ENCODE measurements around the gene PKD2L2.
"Not testable (repeated sequence)": the region's sequence is repeated elsewhere in the genome, so short reads cannot be mapped to it uniquely, and the experiment has no call there.

Gene PKD2L2

DNA sequence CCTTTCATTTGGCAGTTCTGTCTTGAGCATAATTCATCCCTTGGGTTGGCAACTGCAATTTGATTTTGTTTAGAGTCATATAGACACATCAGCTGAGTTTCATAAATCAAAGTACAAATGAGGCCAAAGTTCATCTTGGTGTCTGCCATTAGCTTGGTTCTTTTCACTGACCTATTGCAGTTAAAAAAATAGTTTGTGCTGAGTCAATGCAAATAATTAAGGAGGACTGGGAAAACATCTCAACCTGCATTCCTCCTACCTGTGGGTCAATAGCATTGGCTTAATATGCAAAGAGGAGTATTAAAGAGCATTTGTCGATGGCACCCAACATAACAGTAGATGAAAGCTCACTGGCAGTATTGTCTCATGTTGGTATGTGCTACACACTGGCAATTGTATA is 1.6 kb downstream of the PKD2L2 start:
- DNase-seq: no peak

DNA sequence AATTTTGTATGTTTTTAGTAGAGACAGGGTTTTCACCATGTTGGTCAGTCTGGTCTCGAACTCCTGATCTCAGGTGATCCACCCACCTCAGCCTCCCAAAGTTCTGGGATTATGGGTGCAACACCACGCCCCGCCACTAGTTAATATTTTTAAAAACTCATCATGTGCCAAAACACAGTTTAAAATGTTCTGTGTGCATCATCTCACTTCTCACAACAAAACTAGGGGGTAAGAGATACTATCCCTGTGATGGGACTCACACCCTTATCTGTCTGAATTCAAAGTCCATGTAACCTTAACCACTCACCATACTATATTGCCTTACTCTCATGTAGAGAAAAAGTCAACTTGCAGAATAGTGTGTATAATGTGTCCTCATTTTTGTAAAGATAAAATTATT is 2.6 kb downstream of the PKD2L2 start:
- DNase-seq: no peak

DNA sequence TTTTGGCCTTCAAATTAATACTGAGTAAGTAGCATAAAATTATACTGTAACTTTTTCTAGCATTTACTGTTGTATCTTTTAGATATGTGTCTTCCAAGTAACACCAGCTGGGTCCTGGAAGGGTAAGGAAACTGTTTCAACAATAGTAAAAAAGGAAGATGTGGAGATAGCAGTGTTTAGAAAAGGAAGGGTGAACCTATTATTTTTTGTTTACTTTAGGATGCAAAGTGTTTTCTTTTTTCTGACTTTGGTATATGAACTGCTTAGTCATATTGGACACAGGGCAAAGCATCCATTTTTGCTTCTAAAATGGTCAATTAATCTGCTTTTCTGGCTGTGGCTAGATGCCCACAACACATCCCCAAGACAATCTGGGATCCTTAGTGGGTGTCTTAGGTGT is 5.3 kb downstream of the PKD2L2 start:
- DNase-seq: no peak

DNA sequence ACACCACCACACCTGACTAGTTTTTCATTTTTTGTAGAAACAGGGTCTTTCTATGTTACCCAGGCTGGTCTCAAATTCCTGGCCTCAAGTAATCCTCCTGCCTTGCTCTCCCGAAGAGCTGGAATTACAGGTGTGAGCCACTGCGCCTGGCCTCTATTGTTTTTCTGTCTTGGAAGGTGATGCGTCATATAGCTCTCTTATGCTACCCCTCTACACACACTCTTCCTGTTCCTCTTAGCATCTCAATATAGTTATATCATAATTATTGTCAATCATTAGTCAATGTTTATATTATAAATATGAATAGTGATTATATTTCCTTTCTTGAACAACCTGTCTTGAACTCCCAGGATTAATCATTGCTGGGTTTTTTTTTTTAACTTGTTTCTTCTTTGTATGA is 7.3 kb downstream of the PKD2L2 start:
- no peak for DNase-seq

DNA sequence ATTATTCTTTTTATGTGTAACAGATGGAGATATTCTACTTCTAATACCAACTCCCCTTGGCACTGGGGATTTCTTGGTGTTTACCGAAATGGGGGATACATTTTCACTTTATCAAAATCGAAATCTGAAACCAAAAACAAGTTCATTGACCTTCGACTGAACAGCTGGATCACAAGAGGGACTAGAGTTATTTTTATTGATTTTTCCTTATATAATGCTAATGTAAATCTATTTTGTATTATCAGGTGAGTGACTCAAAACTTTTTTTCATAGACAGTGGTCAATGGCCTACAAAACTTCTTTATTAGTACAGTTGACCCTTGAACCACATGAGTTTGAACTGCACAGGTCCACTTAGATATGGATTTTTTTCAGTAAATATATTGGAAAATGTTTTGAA is 10.2 kb downstream of the PKD2L2 start:
- DNase-seq: no peak

DNA sequence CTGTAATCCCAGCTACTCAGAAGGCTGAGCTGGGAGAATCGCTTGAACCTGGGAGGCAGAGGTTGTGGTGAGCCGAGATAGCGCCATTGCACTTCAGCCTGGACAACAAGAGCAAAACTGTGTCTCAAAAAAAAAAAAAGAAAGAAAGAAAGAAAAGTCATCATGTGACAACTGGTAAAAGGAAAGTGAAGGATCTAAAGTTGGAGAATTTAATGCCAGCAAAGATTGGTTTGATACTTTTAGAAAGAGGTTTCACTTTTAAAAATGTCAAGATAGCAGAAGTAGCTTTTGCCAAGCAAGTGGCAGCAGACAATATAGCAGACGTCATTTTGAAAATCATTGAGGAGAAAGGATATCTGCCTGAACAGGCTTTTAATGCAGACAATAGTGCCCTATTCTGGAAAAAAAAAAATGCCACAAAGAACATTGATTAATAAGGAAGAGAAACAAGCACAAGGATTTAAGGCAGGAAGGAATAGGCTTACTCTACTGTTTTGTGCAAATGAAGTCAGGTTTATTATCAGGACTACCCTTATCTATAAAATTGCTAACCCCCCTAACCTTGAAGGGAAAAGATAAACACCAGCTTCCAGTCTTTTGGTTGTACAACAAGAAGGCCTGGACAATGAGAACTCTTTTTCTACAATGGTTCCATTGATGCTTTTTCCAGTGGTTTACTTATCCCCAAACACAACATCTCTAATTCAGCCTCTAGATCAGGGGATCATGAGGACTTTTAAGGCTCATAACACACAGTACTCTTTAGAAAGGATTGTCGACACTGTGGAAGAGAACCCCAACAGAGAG is 12.0 kb downstream of the PKD2L2 start:
- DNase-seq: no peak

DNA sequence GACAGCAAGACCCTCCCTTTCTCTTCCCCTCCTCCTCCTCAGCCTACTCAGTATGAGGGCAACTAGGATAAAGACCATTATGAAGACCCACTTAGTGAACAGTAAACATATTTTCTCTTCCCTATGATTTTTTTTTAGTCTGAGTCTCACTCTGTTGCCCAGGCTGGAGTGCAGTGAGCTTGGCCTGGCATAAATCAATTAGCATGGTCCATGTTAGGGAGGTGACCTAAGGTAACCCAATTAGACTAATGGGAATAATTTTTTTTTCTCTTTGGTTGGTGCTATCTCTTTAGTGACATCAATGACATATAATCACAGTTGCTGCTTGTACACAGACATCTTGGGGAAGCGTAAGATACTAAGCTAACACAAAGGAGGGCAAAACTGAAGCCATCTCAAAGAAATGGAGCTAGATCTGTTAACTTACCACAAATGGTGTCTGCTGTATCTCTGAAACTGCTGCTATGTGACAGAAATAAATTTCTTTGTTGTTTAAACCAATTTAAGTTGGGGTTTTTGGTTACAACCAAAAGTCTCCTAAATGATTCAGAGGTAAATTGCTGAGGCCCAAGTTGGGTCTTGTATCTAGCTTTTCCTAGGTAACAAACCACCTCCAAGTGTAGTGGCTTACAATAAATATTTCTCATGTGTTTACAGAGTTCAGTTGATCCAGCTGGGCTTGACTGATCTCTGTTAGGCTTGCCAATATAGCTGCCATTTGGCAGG is 13.3 kb downstream of the PKD2L2 start:
- DNase-seq: no peak

DNA sequence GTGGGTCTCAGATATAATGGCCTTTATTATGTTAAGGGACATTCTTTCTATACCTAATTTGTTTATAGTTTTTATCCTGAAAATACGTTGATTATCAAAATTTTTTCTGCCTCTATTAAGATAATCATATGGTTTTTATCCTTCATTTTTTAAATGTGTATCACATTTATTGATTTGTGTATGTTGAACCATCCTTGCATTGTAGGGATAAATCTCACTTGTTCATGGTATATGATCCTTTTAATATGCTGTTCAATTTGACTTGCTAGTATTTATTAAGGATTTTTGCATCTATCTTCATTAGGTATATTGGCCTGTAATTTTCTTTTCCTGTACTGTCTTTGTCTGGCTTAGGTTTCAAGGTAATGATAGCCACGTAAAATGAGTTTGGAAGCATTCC is 25.5 kb downstream of the PKD2L2 start:
- DNase-seq: no peak

DNA sequence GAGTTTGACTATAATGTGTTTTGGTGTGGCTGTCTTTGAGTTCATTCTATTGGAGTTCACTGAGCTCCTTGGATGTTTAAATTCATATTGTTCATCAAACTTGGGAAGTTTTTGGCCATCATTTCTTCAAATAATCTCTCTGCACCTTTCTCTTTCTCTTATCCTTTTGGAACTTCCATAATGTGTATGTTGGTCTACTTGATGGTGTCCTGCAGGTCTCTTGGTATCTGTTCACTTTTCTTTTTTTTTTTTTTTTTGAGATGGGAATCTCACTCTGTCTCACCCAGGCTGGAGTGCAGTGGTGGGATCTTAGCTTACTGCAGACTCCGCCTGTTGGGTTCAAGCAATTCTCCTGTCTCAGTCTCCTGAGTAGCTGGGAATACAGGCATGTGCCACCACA is 27.7 kb downstream of the PKD2L2 start:
- no peak for DNase-seq

DNA sequence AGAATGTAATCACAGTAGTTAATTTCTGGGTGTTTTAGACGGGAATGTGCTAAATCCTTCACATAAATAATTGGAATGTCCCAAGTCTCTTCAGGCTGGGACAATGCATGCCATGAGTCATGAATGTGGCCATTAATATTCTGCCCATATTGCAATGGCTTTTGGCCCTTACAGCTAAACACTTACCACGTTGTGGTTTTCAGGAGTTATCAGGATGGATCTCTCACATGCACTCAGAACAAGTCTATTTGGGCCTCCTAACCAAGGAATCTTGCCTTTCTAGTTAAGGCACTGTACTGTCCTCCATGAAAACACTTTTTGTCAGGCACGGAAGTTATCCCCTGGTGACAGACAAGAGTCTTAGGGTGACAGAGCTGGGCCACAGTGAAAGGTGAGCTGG is 32.7 kb downstream of the PKD2L2 start:
- no peak for DNase-seq

DNA sequence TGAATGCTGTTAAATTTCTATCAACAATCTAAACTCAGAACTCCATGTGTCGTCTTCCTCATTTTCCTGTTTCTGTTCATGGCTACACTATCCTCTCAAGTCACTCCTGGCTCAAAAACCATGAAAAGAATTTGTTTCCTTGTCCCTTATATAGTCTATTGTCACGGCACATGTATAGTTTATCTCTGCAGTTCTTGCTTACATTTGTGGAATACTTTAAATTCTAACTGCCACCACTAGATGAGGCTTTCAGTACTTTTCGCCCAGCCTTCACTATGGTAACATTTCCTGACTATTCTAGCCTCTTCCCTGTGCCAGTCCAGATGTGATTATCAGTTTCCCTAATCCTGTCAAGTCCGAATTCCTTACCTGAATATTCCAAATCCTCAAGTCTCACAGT is 34.6 kb downstream of the PKD2L2 start:
- no peak for DNase-seq

DNA sequence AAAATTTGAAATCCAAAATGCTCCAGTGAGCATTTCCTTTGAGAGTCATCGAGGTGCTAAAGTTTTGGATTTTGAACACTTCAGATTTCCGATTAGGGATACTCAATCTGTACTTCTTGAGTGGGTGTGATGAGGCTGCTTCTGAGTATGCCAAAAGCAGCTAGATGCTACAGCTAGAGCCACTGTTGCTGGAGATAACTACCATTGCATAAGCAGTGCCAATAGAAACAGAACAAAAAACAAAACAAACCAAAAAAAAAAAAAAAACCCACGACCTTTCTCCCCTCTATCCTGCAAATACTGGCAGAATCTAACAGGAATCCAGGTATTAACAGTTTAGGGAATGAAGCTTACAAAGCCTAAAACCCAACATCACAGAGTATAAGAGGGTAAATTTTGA is 43.5 kb downstream of the PKD2L2 start:
- no peak for DNase-seq

DNA sequence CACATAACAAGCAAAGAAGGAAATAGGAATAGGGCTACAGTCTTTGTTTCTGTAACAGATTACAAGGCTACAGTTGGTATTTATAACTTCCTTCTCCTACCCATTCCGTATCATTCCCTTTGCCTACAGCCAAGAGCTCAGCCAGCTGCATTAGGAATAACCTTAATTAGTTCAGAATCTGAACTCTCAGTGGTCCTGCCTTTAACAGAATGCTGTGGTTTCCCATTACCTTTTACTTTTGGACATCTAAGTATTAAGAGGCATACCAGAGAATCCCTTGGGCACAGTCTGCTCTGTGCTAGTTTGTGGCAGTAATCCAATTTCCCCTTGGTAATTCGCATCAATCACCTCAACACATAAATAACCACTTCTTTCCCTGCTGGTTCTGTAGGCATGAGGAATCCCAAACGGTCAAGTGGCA is 44.2 kb downstream of the PKD2L2 start:
- DNase-seq: no peak

DNA sequence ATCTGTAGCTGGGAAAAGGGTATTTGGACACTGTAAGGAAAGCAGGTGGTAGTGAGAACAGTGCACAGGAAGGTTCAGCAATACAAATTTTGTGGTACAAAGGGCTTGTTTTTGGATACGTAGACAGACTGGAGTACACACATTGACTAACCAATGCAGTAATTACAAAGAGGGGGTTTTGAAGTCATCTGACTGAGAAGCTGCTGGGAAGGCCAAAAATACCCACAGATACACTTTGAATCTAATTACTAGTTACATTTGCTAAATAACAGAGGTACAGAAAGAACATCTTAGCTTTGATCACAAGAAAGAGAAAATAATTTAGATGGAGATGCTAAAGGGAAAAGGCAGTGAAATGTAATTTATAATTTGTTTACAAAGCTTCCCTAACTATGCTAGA is 45.9 kb downstream of the PKD2L2 start:
- no peak for DNase-seq

DNA sequence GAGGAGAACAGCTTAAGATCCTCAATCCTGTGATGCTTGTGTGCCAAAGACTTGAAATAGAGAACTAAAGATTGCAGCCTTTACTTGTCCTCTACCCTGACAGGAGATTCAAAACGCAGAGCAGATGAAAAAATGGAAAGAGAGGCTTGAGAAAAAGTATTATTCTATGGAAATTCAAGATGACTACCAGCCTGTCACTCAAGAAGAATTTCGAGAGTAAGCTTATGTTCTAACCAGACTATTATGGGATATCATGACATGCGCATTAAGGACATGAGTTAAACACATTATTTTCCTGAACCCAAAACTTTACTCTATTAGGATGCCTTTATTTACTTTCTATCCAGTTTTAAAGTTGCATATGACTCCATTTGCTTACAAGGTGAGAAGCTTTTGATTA is 46.4 kb downstream of the PKD2L2 start:
- DNase-seq: no peak

DNA sequence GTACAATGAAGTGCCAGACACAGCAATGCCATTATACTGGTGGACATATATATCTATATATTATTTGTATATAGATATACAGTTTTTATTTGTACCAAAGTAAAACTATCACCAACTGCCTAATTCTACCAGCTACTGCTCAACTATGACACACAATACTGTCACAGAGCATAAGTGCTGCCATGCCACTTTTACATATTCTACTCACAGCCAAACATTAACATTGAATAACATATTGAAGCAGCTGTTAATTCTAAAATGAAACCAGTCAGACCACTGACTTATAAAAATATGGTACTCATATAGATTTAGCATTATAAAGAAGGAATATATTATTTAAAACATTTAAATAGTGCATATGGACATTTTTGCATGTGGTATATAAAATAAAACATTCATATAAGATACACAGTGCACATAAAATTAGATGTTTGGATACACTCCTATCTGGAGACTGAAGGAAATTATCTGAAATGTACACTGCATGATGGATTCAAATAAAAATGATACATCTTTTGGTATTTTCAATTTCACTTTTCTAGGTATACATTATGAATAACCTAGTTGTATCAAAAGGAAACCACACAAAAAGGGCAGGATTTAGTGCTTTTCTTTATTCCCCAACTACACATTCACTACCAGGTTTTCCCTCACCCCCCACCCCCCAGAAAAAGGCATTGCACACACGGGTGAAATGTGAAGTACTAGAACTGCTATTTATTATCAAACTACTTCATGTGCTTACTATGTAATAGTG is 48.9 kb downstream of the PKD2L2 start:
- no peak for DNase-seq

DNA sequence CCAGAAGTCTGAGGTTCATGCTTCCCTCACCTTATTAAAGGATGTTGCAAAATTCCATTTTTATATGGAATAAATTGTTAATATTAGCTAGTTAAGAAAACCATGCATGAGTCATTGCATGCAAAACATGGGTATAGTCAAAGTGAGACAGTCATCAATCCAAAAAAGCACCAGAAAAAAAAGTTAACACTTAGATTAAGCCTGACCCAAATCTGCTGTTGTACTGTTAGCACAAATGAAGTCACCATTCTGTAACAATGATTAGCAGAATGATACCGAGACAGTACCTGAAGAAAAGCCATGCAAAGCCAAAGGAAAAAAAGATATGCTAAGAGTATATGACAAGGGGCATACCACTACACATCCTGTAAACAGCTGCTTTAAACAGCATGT is 49.5 kb downstream of the PKD2L2 start:
- no peak for DNase-seq

DNA sequence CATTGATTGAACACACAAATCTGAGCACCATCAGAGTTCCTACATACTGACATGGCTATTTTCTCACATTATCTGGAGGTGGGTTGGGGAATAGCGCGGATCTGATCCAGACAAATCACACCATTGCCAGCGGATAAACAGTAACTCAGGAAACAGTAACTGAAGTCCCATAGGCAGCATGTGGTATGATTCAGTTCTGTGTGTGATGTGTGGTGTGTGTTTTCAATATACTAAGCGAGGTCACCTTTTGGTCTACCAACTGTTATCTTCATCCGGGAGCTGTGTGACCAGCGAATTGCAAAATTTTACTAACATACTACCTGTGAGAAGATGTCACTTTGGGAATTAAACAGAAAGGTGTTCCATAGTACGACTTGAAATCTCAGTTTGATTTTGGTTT is 50.1 kb downstream of the PKD2L2 start:
- DNase-seq: no peak

DNA sequence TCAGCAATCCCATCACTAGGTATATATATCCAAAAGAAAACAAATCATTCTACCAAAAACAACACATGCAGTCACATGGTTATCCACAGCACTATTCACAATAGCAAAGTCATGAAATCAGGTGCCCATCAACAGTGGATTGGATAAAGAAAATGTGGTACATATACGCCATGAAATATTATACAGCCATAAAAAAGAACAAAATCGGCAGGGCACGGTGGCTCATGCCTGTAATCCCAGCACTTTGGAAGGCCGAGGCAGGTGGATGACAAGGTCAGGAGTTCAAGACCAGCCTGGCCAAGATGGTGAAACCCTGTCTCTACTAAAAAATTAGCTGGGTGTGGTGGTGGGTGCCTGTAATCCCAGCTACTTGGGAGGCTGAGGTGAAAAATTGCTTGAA is 55.0 kb downstream of the PKD2L2 start:
- DNase-seq: not testable (repeated sequence)

DNA sequence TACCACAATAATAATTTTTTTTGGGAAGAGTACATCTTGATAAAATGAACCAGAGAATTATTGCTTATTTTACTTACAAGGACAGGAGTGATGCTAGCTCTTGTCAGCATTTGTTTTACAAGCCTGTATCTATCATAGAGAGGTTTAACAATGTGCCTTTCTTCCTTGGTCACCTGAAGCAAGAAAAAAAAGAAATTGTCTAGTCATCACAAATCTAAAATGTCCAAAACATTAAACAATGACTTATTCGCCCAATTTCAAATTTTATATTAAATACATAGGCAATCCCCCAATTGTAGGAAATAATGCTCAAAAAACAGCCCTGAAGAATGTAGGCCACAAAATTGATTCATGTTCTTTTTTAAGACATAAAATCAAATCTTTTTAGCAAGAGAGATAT is 56.6 kb downstream of the PKD2L2 start:
- no peak for DNase-seq

DNA sequence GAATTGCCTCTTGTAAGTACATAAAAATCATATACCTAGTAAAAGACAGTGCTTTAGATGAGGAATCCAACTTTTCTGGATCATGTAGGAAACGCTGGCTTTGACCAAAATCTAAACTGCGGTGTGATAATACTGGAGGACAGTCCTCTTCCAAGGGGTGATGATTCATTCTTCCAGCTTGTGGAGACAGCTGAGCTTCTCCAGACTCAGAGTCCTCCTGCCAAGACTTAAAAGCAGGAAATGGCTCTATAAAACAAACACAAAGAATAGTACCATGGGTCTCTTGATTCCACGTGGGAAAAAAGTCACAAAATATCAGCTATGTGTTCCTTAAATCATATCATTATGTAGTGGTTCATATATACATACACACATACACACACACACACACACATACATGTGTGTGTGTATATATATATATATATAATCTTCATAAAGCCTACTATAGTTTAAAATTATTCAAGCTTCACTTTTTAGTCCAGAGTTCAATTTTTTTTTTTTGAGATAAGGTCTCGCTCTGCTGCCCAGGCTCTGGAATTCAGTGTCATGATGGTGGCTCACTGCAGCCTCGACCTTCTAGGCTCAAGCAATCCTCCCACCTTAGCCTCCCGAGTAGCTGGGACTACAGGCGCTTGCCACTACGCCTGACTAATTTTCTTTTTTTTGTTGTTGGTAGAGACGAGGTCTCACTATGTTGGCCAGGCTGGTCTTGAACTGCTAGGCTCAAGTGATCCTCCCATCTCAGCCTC is 65.0 kb downstream of the PKD2L2 start:
- no peak for DNase-seq

DNA sequence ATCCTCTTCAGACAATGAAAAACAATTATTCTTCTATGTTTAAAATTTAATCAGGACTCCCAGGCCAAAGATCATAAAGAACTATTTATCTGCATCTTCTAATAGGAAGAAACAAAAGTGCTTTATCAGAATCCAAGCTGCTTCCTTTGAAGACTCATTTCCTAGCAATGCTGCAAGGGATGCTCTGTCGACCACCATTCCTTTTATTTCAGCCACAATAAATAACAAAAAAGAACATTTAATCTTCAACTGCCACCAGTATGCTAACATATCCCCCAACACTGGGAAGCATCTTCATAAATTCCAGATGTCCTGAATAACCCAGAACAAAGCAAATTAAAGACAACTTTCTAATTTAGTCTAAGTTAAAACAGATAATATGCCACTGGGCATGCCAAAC is 68.7 kb downstream of the PKD2L2 start:
- DNase-seq: no peak

DNA sequence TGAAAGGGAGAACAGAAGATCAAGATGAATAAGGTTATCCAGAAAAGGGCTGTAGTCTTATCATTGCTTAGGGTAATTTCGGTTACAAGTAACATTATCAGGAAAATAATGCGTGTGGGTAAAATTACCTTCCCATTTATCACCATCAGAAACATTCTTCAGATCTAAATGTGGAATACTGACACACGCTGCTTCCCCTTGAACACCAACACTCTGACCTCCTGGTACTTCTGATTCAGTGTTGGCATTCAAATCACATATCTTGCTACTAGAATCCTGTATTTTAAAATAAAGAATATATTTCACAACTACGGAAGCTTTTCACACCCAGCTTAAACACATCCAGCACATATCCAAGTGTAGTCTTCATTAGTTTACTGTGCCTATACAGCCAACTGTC is 70.2 kb downstream of the PKD2L2 start:
- DNase-seq: no peak
